ENCODE measurements around the gene NUBP2. TPM values are rescaled to one million over a fixed set of nuclear protein-coding genes. Genes with fewer than 3 reads are reported as not detected.
A peak's percentile ranks its signal among the peaks of the same experiment; 100 is the strongest.

Gene NUBP2
- total and polyA plus RNA-seq, 7 experiments from 2014 or later, result 39.3 to 98.9 (median 57.4) TPM

GRCh38 chr16:1772908-1773702 is 9.7 kb upstream of the NUBP2 start, which contains the start of gene MRPS34:
MRPS34 (minus strand) TSS chr16:1773134; CDS start chr16:1773119, 15 bp downstream.
- Mint-ChIP-seq H3K27me3 (peaks cover 0 to 2% (median 0%) of the 10 kb centered on the region in 5 donors), H3K27ac (peak within 1 kb of the TSS; percentile 86 to 98 (median 95)), H3K4me3 (peak within 1 kb of the TSS; percentile 91 to 99 (median 98)), H3K4me1 (peaks cover 8 to 23% (median 11%) of the 10 kb centered on the region in 7 donors), H3K9me3 (peaks cover 0 to 3% (median 0%) of the 10 kb centered on the region in 11 donors), H3K36me3 (peaks cover 0 to 9% (median 0%) of the 10 kb centered on the region in 5 donors)
- ChIA-PET CTCF (interaction anchor here (0.7 to 3.3 kb wide), 3 partner anchors 8 to 10 kb away, joined by 4 to 13 read pairs (median 8); partner anchors contain the start of genes NUBP2 and SPSB3), POLR2A (interaction anchor here (1.0 to 7.9 kb wide), 11 partner anchors 9 to 251 kb away, joined by 3 to 93 read pairs (median 5); partner anchors contain the start of genes FAHD1, HAGH, JPT2 and MAPK8IP3)
- Histone ChIP-seq H3K4me1 (ENCODE audit: control insufficient read depth in 2 of 2, insufficient read depth in 2 of 2, low read length in 2 of 2) (peaks cover 13 to 26% of the 10 kb centered on the region in 2 donors), H3K36me3 (ENCODE audit: control insufficient read depth in 2 of 3, insufficient read depth in 3 of 3, low read length in 3 of 3) (peaks cover 0 to 46% (median 0%) of the 10 kb centered on the region in 3 experiments), H3K27me3 (ENCODE audit: control insufficient read depth in 2 of 2, insufficient read depth in 2 of 2, low read length in 2 of 2) (no peaks in the 10 kb centered on the region), H3K9me3 (ENCODE audit: control insufficient read depth in 2 of 3, low read length in 3 of 3) (no peaks in the 10 kb centered on the region), H3K4me3 (ENCODE audit: low read length) (peak within 1 kb of the TSS; percentile 70), H3K27ac (ENCODE audit: low read depth, low read length) (peak within 1 kb of the TSS; percentile 85)
- DNase-seq (peak; percentile 61 to 88 (median 73)), ATAC-seq (peak; percentile 76)
- intact Hi-C loops (cut with micrococcal nuclease), result loop anchor here (1.0 to 10.0 kb wide), 10 partner anchors 9 to 494 kb away; partner anchors contain the start of genes CRAMP1 (in 2 of the 2), HAGH (in 2 of the 2), IFT140 (in 2 of the 2) and MAPK8IP3 (in 2 of the 2)

DNA sequence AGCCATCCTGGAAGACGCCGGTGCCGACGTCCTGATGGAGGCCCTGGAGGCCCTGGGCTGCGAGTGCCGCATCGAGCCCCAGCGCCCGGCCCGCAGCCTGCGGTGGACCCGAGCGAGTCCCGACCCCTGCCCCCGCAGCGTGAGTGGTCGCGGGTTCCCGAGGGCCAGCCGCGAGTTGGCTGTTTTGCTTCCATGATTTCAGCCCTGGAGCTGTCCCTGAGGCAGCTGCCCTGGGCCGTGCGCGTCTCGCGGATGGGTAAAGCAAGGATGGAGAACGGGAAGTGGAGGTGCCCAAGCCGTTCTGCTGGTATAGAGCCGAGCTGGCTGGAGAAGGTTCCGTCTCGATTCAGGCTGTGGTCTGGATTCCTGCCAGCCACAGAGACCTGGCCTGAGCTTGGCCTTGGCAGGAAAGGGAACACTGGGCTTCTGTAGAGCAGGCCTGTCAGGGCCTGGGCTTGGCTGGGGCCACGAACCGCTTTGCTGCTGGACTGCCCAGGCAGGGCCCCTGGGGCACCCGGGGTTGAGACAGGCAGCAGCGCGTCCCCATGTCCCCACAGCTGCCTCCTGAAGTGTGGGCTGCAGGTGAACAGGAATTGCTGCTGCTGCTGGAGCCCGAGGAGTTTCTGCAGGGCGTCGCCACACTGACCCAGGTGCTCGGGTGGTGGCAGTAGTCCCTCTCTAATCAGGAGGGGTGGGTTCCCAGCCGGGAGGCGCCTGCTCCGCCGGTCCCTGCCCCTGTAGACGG is 8.9 kb upstream of the NUBP2 start:
- H3K9me3 Mint-ChIP-seq, result peaks cover 0 to 3% (median 0%) of the 10 kb centered on the region in 11 donors
- H3K36me3 Mint-ChIP-seq, result peaks cover 0 to 9% (median 0%) of the 10 kb centered on the region in 5 donors
- ATAC-seq (peak; percentile 4), DNase-seq (peak in 1 of 9 donors; percentile 38)
- peak overlapping the region; percentile 85 for H3K27ac ChIP-seq (ENCODE audit: low read depth, low read length)
- POLR2A ChIA-PET, result interaction anchor here (1.1 to 7.9 kb wide), 5 partner anchors 8 to 68 kb away, joined by 3 to 93 read pairs (median 5); partner anchors contain the start of genes FAHD1, HAGH, MAPK8IP3 and NUBP2
- CTCF ChIA-PET, result interaction anchor here (0.6 to 1.4 kb wide), 2 partner anchors 9 to 84 kb away, joined by 3 to 8 read pairs; partner anchors contain the start of genes NUBP2 and SPSB3
- H3K27ac Mint-ChIP-seq, result peak overlapping the region in 6 of 9 donors; percentile 43 to 92 (median 61)
- H3K27me3 Mint-ChIP-seq, result peaks cover 0 to 2% (median 0%) of the 10 kb centered on the region in 5 donors
- peak overlapping the region; percentile 74 to 99 (median 96) for H3K4me3 Mint-ChIP-seq
- H3K27me3 ChIP-seq (ENCODE audit: control insufficient read depth in 2 of 2, insufficient read depth in 2 of 2, low read length in 2 of 2), result no peaks in the 10 kb centered on the region
- intact Hi-C loops (cut with micrococcal nuclease), result loop anchor here (1.0 to 10.0 kb wide), 10 partner anchors 8 to 493 kb away; partner anchors contain the start of genes CRAMP1 (in 2 of the 2), HAGH (in 2 of the 2), IFT140 (in 2 of the 2) and MAPK8IP3 (in 2 of the 2)
- peaks cover 8 to 23% (median 11%) of the 10 kb centered on the region in 7 donors for H3K4me1 Mint-ChIP-seq
- peaks cover 13 to 26% of the 10 kb centered on the region in 2 donors for H3K4me1 ChIP-seq (ENCODE audit: control insufficient read depth in 2 of 2, insufficient read depth in 2 of 2, low read length in 2 of 2)
- H3K9me3 ChIP-seq (ENCODE audit: control insufficient read depth in 2 of 3, low read length in 3 of 3), result no peaks in the 10 kb centered on the region
- H3K4me3 ChIP-seq (ENCODE audit: low read length), result peak overlapping the region; percentile 70
- H3K36me3 ChIP-seq (ENCODE audit: control insufficient read depth in 2 of 3, insufficient read depth in 3 of 3, low read length in 3 of 3), result peaks cover 0 to 47% (median 0%) of the 10 kb centered on the region in 3 experiments

DNA sequence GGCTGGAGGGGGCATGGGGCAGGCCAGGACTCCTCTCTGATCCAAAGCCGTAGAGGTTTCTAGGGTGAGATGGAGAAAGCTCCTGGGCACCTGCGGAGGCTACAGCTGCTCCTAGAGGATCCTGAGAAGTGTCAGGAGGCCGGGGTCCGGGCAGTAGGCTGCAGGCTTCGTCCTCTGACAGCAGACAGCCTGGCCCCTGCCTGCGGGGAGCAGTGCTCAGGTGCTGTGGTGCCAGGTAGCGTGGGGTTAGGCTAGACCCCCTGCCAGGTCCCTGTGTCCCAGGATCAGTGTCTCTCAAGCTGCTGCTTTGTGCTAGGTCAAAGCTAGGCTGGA is 8.3 kb upstream of the NUBP2 start:
- intact Hi-C loops (cut with micrococcal nuclease), result loop anchor here in 1 of 2 donors (5.0 to 10.0 kb wide), 3 partner anchors 242 to 493 kb away; partner anchors contain the start of genes RNPS1 and TMEM204
- H3K27ac ChIP-seq (ENCODE audit: low read depth, low read length), result peak overlapping the region; percentile 85

GRCh38 chr16:1775006-1775845 is 7.5 kb upstream of the NUBP2 start:
- ATAC-seq, result no peak
- H3K4me3 Mint-ChIP-seq, result peak overlapping the region in 8 of 10 donors; percentile 20 to 91 (median 42)
- H3K36me3 ChIP-seq (ENCODE audit: control insufficient read depth in 2 of 3, insufficient read depth in 3 of 3, low read length in 3 of 3), result peaks cover 0 to 59% (median 0%) of the 10 kb centered on the region in 3 experiments
- peaks cover 0 to 3% (median 0%) of the 10 kb centered on the region in 11 donors for H3K9me3 Mint-ChIP-seq
- no peak overlapping the region for H3K27ac ChIP-seq (ENCODE audit: low read depth, low read length)
- no peak for DNase-seq
- POLR2A ChIA-PET, result interaction anchor here (1.1 to 7.9 kb wide), 5 partner anchors 6 to 69 kb away, joined by 3 to 93 read pairs (median 5); partner anchors contain the start of genes FAHD1, HAGH, MAPK8IP3 and NUBP2
- intact Hi-C loops (cut with micrococcal nuclease), result loop anchor here in 1 of 2 donors (10.0 kb wide), 1 partner anchor 430 kb away; no protein-coding TSS in a partner anchor
- H3K27me3 ChIP-seq (ENCODE audit: control insufficient read depth in 2 of 2, insufficient read depth in 2 of 2, low read length in 2 of 2), result no peaks in the 10 kb centered on the region
- H3K9me3 ChIP-seq (ENCODE audit: control insufficient read depth in 2 of 3, low read length in 3 of 3), result no peaks in the 10 kb centered on the region
- peaks cover 13 to 25% of the 10 kb centered on the region in 2 donors for H3K4me1 ChIP-seq (ENCODE audit: control insufficient read depth in 2 of 2, insufficient read depth in 2 of 2, low read length in 2 of 2)
- H3K27ac Mint-ChIP-seq, result peak overlapping the region in 1 of 9 donors; percentile 62
- H3K36me3 Mint-ChIP-seq, result peaks cover 0 to 8% (median 0%) of the 10 kb centered on the region in 5 donors
- CTCF ChIA-PET, result interaction anchor here (1.4 kb wide), 1 partner anchor 7 kb away, joined by 8 read pairs; the partner anchor contains the start of genes NUBP2 and SPSB3
- H3K27me3 Mint-ChIP-seq, result peaks cover 0 to 2% (median 0%) of the 10 kb centered on the region in 5 donors
- H3K4me3 ChIP-seq (ENCODE audit: low read length), result no peak overlapping the region
- H3K4me1 Mint-ChIP-seq, result peaks cover 8 to 24% (median 10%) of the 10 kb centered on the region in 7 donors

More for the DNA sequence above, 8.3 kb upstream of the NUBP2 start:
- H3K4me1 Mint-ChIP-seq, result peaks cover 8 to 23% (median 13%) of the 10 kb centered on the region in 7 donors
- peak overlapping the region in 5 of 10 donors; percentile 6 to 91 (median 58) for H3K4me3 Mint-ChIP-seq
- H3K27ac Mint-ChIP-seq, result peak overlapping the region in 1 of 9 donors; percentile 59
- H3K4me1 ChIP-seq (ENCODE audit: control insufficient read depth in 2 of 2, insufficient read depth in 2 of 2, low read length in 2 of 2), result peaks cover 13 to 26% of the 10 kb centered on the region in 2 donors
- H3K36me3 ChIP-seq (ENCODE audit: control insufficient read depth in 2 of 3, insufficient read depth in 3 of 3, low read length in 3 of 3), result peaks cover 0 to 51% (median 0%) of the 10 kb centered on the region in 3 experiments
- H3K4me3 ChIP-seq (ENCODE audit: low read length), result no peak overlapping the region
- H3K9me3 Mint-ChIP-seq, result peaks cover 0 to 3% (median 0%) of the 10 kb centered on the region in 11 donors
- ChIA-PET POLR2A (interaction anchor here (1.1 to 7.9 kb wide), 5 partner anchors 7 to 69 kb away, joined by 3 to 93 read pairs (median 5); partner anchors contain the start of genes FAHD1, HAGH, MAPK8IP3 and NUBP2), CTCF (interaction anchor here (0.6 to 1.4 kb wide), 2 partner anchors 8 to 84 kb away, joined by 3 to 8 read pairs; partner anchors contain the start of genes NUBP2 and SPSB3)
- DNase-seq (no peak), ATAC-seq (no peak)
- no peaks in the 10 kb centered on the region for H3K27me3 ChIP-seq (ENCODE audit: control insufficient read depth in 2 of 2, insufficient read depth in 2 of 2, low read length in 2 of 2)
- peaks cover 0 to 9% (median 0%) of the 10 kb centered on the region in 5 donors for H3K36me3 Mint-ChIP-seq
- H3K9me3 ChIP-seq (ENCODE audit: control insufficient read depth in 2 of 3, low read length in 3 of 3), result no peaks in the 10 kb centered on the region
- H3K27me3 Mint-ChIP-seq, result peaks cover 0 to 2% (median 0%) of the 10 kb centered on the region in 5 donors
